Measurements from ENCODE around the gene RBMX.

The RBMX gene

GRCh38 chrX:136858007-136858756 lies 22.3 kb downstream of the RBMX start:
- H3K36me3 ChIP-seq (ENCODE audit: low read length) = no peaks in the 10 kb centered on the region
- no peak overlapping the region for H3K4me2 ChIP-seq (ENCODE audit: low read depth, low read length, poor library complexity, severe bottlenecking)
- H4K20me1 ChIP-seq (ENCODE audit: low read depth, low read length) = no peaks in the 10 kb centered on the region
- no peaks in the 10 kb centered on the region; the same call in 1 of the 2 replicates for H3F3A ChIP-seq (ENCODE audit: insufficient read depth)
- H3K9me3 ChIP-seq (ENCODE audit: insufficient read depth, low read length) = no peaks in the 10 kb centered on the region
- H3K9ac ChIP-seq (ENCODE audit: low read length) = no peak overlapping the region
- H3K27ac ChIP-seq (ENCODE audit: low read depth, low read length) = no peak overlapping the region
- H2AFZ ChIP-seq (ENCODE audit: low read depth, low read length, severe bottlenecking) = no peak overlapping the region
- no peak for TF ChIP-seq CTCF (IDR thresholded peaks at IDR 0.05; ENCODE audit: insufficient read depth, low read length, poor library complexity, severe bottlenecking)
- TF ChIP-seq EZH2phosphoT487 (conservative IDR thresholded peaks at IDR 0.05; ENCODE audit: low read length) = no peak
- H3K9me2 ChIP-seq (replicated peaks; ENCODE audit: insufficient read depth, low read length) = no peaks in the 10 kb centered on the region
- H3K4me3 ChIP-seq (ENCODE audit: insufficient read depth, low read length, poor library complexity, severe bottlenecking) = no peak overlapping the region
- no peaks in the 10 kb centered on the region for H3K27me3 ChIP-seq (ENCODE audit: low read length)
- no peaks in the 10 kb centered on the region for H3K79me2 ChIP-seq (ENCODE audit: insufficient read depth, low read length)

DNA sequence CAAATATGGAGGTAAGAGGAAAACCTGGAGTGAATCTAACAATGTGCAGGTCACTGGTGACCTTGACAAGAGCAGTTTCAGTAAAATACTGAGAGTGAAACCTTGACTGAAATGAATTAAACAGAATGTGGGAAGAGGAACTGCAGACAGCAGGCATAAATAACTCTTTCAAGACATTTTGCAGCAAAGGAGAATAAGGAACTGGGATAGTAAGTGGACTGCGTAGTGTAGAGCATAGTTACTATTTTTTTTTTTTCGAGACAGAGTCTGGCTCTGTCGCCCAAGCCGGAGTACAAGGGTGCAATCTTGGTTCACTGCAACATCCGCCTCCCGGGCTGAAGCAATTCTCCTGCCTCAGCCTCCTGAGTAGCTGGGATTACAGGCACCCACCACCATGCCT lies 24.0 kb downstream of the RBMX start:
- Histone ChIP-seq H3K27ac (ENCODE audit: low read depth, low read length) (no peak overlapping the region), H3K4me3 (ENCODE audit: insufficient read depth, low read length, poor library complexity, severe bottlenecking) (no peak overlapping the region), H3K27me3 (ENCODE audit: low read length) (no peaks in the 10 kb centered on the region), H3K9me3 (ENCODE audit: insufficient read depth, low read length) (no peaks in the 10 kb centered on the region), H3K4me2 (ENCODE audit: low read depth, low read length, poor library complexity, severe bottlenecking) (no peak overlapping the region), H3K9me2 (replicated peaks; ENCODE audit: insufficient read depth, low read length) (no peaks in the 10 kb centered on the region), H4K20me1 (ENCODE audit: low read depth, low read length) (no peaks in the 10 kb centered on the region), H3F3A (ENCODE audit: insufficient read depth) (no peaks in the 10 kb centered on the region; the same call in 1 of the 2 replicates), H3K36me3 (ENCODE audit: low read length) (no peaks in the 10 kb centered on the region), H3K9ac (ENCODE audit: low read length) (no peak overlapping the region), H2AFZ (ENCODE audit: low read depth, low read length, severe bottlenecking) (no peak overlapping the region), H3K79me2 (ENCODE audit: insufficient read depth, low read length) (no peaks in the 10 kb centered on the region)
- no peak for TF ChIP-seq EZH2phosphoT487 (conservative IDR thresholded peaks at IDR 0.05; ENCODE audit: low read length)
- TF ChIP-seq CTCF (IDR thresholded peaks at IDR 0.05; ENCODE audit: insufficient read depth, low read length, poor library complexity, severe bottlenecking) = no peak

- Histone ChIP-seq H3K27ac (ENCODE audit: low read depth, low read length) (no peak overlapping the region), H3K9me2 (replicated peaks; ENCODE audit: insufficient read depth, low read length) (no peaks in the 10 kb centered on the region), H4K20me1 (ENCODE audit: low read depth, low read length) (no peaks in the 10 kb centered on the region), H2AFZ (ENCODE audit: low read depth, low read length, severe bottlenecking) (no peak overlapping the region), H3K9me3 (ENCODE audit: insufficient read depth, low read length) (no peaks in the 10 kb centered on the region), H3F3A (ENCODE audit: insufficient read depth) (no peaks in the 10 kb centered on the region; the same call in 1 of the 2 replicates), H3K36me3 (ENCODE audit: low read length) (no peaks in the 10 kb centered on the region), H3K4me2 (ENCODE audit: low read depth, low read length, poor library complexity, severe bottlenecking) (no peak overlapping the region), H3K9ac (ENCODE audit: low read length) (no peak overlapping the region), H3K79me2 (ENCODE audit: insufficient read depth, low read length) (no peaks in the 10 kb centered on the region), H3K4me3 (ENCODE audit: insufficient read depth, low read length, poor library complexity, severe bottlenecking) (no peak overlapping the region), H3K27me3 (ENCODE audit: low read length) (no peaks in the 10 kb centered on the region)
- TF ChIP-seq CTCF (IDR thresholded peaks at IDR 0.05; ENCODE audit: insufficient read depth, low read length, poor library complexity, severe bottlenecking) (no peak), EZH2phosphoT487 (conservative IDR thresholded peaks at IDR 0.05; ENCODE audit: low read length) (no peak)
Observed at GRCh38 chrX:136856050-136856449, 24.5 kb downstream of the RBMX start.
